HepG2 (cell line): ENCODE data around the gene CCDC30. TPM values are rescaled to one million over a fixed set of nuclear protein-coding genes. Genes with fewer than 3 reads are reported as not detected.

Experiments
- BRD4 ChIP-seq: sonication (generic); formaldehyde crosslinking; IDR thresholded peaks from 2 replicates; pipeline ENCODE4 v1.4.0; 2020; ENCODE audit warnings: missing genetic modification reagents
- ETV6 ChIP-seq: sonication (generic); formaldehyde crosslinking; conservative IDR thresholded peaks from 2 replicates; pipeline ENCODE4 v1.4.0; 2020; ENCODE audit warnings: missing genetic modification reagents
- FOXC1 ChIP-seq: sonication (generic); formaldehyde crosslinking; IDR thresholded peaks from 2 replicates; pipeline ENCODE4 v1.8.0; 2022; ENCODE audit warnings: mild to moderate bottlenecking, missing genetic modification reagents, borderline replicate concordance
- GMEB1 ChIP-seq: sonication (generic); formaldehyde crosslinking; IDR thresholded peaks from 2 replicates; pipeline ENCODE4 v1.5.1; 2020; ENCODE audit warnings: missing genetic modification reagents, mild to moderate bottlenecking, borderline replicate concordance
- GPBP1L1 ChIP-seq: sonication (generic); formaldehyde crosslinking; IDR thresholded peaks from 2 replicates; pipeline ENCODE4 v1.5.0; 2020; ENCODE audit warnings: mild to moderate bottlenecking, missing genetic modification reagents
- MAF1 ChIP-seq: sonication (generic); formaldehyde crosslinking; IDR thresholded peaks from 2 replicates; pipeline ENCODE4 v1.5.0; 2020; ENCODE audit warnings: missing genetic modification reagents, borderline replicate concordance
- MBD4 ChIP-seq: IDR thresholded peaks from 2 replicates; pipeline ENCODE4 v1.6.1; 2012; ENCODE audit warnings: low read length, inconsistent platforms, borderline replicate concordance
- MED13 ChIP-seq: sonication (generic); formaldehyde crosslinking; IDR thresholded peaks from 2 replicates; pipeline ENCODE4 v1.5.0; 2020; ENCODE audit warnings: missing genetic modification reagents
- MIER2 ChIP-seq: IDR thresholded peaks from 2 replicates; pipeline ENCODE4 v1.6.1; 2016; ENCODE audit warnings: missing biosample characterization, missing genetic modification reagents
- MYNN ChIP-seq: sonication (generic); formaldehyde crosslinking; IDR thresholded peaks from 2 replicates; pipeline ENCODE4 v1.4.0; 2020; ENCODE audit warnings: mild to moderate bottlenecking, low read depth, missing genetic modification reagents
- NCOA5 ChIP-seq: sonication (generic); formaldehyde crosslinking; IDR thresholded peaks from 2 replicates; pipeline ENCODE4 v1.4.0; 2020; ENCODE audit warnings: missing genetic modification reagents
- NFKBIZ ChIP-seq: IDR thresholded peaks from 2 replicates; pipeline ENCODE4 v1.6.1; 2018; ENCODE audit warnings: missing genetic modification reagents, missing compliant biosample characterization
- PRDM10 ChIP-seq: sonication (generic); formaldehyde crosslinking; IDR thresholded peaks from 2 replicates; pipeline ENCODE4 v1.4.0; 2020; ENCODE audit warnings: low read depth, missing genetic modification reagents
- PTBP1 ChIP-seq: fragments of 200-400 bp; formaldehyde crosslinking; IDR thresholded peaks from 2 replicates; pipeline ENCODE4 v1.6.1; 2018; ENCODE audit warnings: low read length, low read depth; ENCODE audit not compliant: poor library complexity, severe bottlenecking
- SNAPC5 ChIP-seq: sonication (generic); formaldehyde crosslinking; IDR thresholded peaks from 2 replicates; pipeline ENCODE4 v1.8.1; 2023; ENCODE audit warnings: mild to moderate bottlenecking, missing genetic modification reagents, borderline replicate concordance
- THRA ChIP-seq: sonication (generic); formaldehyde crosslinking; IDR thresholded peaks from 2 replicates; pipeline ENCODE4 v1.4.0; 2020; ENCODE audit warnings: missing genetic modification reagents, borderline replicate concordance
- TMF1 ChIP-seq: sonication (generic); formaldehyde crosslinking; IDR thresholded peaks from 2 replicates; pipeline ENCODE4 v1.8.1; 2022; ENCODE audit warnings: low read depth, missing genetic modification reagents
- ZFYVE20 ChIP-seq: sonication (generic); formaldehyde crosslinking; IDR thresholded peaks from 2 replicates; pipeline ENCODE4 v1.8.0; 2023; ENCODE audit warnings: low read depth, mild to moderate bottlenecking, moderate library complexity, missing genetic modification reagents, borderline replicate concordance
- ZNF121 ChIP-seq: sonication (generic); formaldehyde crosslinking; IDR thresholded peaks from 2 replicates; pipeline ENCODE4 v1.5.0; 2020; ENCODE audit warnings: mild to moderate bottlenecking, missing genetic modification reagents
- ZNF235 ChIP-seq: sonication (generic); formaldehyde crosslinking; IDR thresholded peaks from 2 replicates; pipeline ENCODE4 v1.8.1; 2023; ENCODE audit warnings: mild to moderate bottlenecking, missing genetic modification reagents, borderline replicate concordance
- ZNF337 ChIP-seq: sonication (generic); formaldehyde crosslinking; IDR thresholded peaks from 2 replicates; pipeline ENCODE4 v1.5.1; 2020; ENCODE audit warnings: missing genetic modification reagents, low read depth, mild to moderate bottlenecking, borderline replicate concordance
- ZNF549 ChIP-seq: sonication (generic); formaldehyde crosslinking; IDR thresholded peaks from 2 replicates; pipeline ENCODE4 v1.5.0; 2020; ENCODE audit warnings: missing genetic modification reagents
- ZNF570 ChIP-seq: sonication (generic); formaldehyde crosslinking; IDR thresholded peaks from 2 replicates; pipeline ENCODE4 v1.4.0; 2020; ENCODE audit warnings: mild to moderate bottlenecking, missing genetic modification reagents, borderline replicate concordance
- ZNF737 ChIP-seq: sonication (generic); formaldehyde crosslinking; IDR thresholded peaks from 2 replicates; pipeline ENCODE4 v1.5.0; 2020; ENCODE audit warnings: missing genetic modification reagents, mild to moderate bottlenecking, borderline replicate concordance
- polyA plus RNA-seq, 8 experiments: library from polyadenylated mRNA; depleted of rRNA in 3 of 8; stranded (reverse) in 7 of 8; unstranded in 1 of 8; fragments of >200 nt; fragmentation: Illumina TruSeq in 4 of 8; extraction: Trizol in 4 of 8; gene quantifications; 2 replicates each; pipeline versions ENCODE4 v1.2.1 to v1.2.3, GENCODE V29; 2011 to 2016; ENCODE audit warnings: low read depth in 4 of 8, missing spikeins in 1 of 8, mixed read lengths in 1 of 8; ENCODE audit not compliant: insufficient read depth in 1 of 8
- total RNA-seq, 5 experiments: library from RNA; depleted of rRNA; stranded (reverse); fragments of >200 nt; fragmentation: Illumina TruSeq; extraction: Trizol; gene quantifications; 2 replicates each; pipeline ENCODE4 v1.2.3, GENCODE V29; 2016; ENCODE audit warnings: low read depth in 1 of 5

CCDC30 gene
- total and polyA plus RNA-seq, 2 of the 13 experiments (the other 11 are each of a cell fraction or from before 2014, with no cell fraction given): 0.25 to 0.77 TPM

GRCh38 chr1:42456754-42457089, 6.4 kb upstream of the CCDC30 start (continued):
- TF ChIP-seq ZNF549 (CRISPR knock-in tag): no peak
- no peak for TF ChIP-seq MIER2 (CRISPR knock-in tag)
- no peak for TF ChIP-seq SNAPC5 (CRISPR knock-in tag)
- TF ChIP-seq FOXC1 (CRISPR knock-in tag): no peak
- no peak for TF ChIP-seq ZNF337 (CRISPR knock-in tag)
- TF ChIP-seq MAF1 (CRISPR knock-in tag): no peak
- TF ChIP-seq TMF1 (CRISPR knock-in tag): no peak
- TF ChIP-seq MED13 (CRISPR knock-in tag): no peak
- no peak for TF ChIP-seq NCOA5 (CRISPR knock-in tag)
- 0 out of 2 replicates have a peak, but pooled peaks have one; percentile 21 for TF ChIP-seq ZNF570 (CRISPR knock-in tag)
- TF ChIP-seq ZNF121: no peak
- TF ChIP-seq THRA (CRISPR knock-in tag): no peak
- TF ChIP-seq NFKBIZ (CRISPR knock-in tag): no peak
- no peak for TF ChIP-seq PRDM10 (CRISPR knock-in tag)
- no peak for TF ChIP-seq BRD4 (CRISPR knock-in tag)
- no peak for TF ChIP-seq PTBP1
- TF ChIP-seq ETV6: no peak
- TF ChIP-seq ZNF235: no peak
- no peak for TF ChIP-seq ZFYVE20 (CRISPR knock-in tag)
- TF ChIP-seq ZNF737: no peak
- no peak for TF ChIP-seq MBD4
- TF ChIP-seq GMEB1 (CRISPR knock-in tag): no peak
- no peak for TF ChIP-seq GPBP1L1
- peak; percentile 18; the same call in 1 of the 2 replicates for TF ChIP-seq MYNN
